Endodermal cell (in vitro differentiated cells): ENCODE results near the gene CLK4. TPM values are rescaled to one million over a fixed set of nuclear protein-coding genes. Genes with fewer than 3 reads are reported as not detected.

Experiments used
- DNase-seq: peaks from one replicate; pipeline ENCODE4 v3.0.0-alpha.2; 2017
- H3K27ac ChIP-seq: 2 replicates; pipeline ENCODE4 v1.5.1; 2013; ENCODE audit warnings: mild to moderate bottlenecking, low read depth, low read length, moderate library complexity
- H3K27me3 ChIP-seq: 2 replicates; pipeline ENCODE4 v1.6.1; 2013; ENCODE audit warnings: mild to moderate bottlenecking, low read length, moderate library complexity; ENCODE audit not compliant: insufficient read depth, control insufficient read depth, poor library complexity, severe bottlenecking
- H3K36me3 ChIP-seq: 2 replicates; pipeline ENCODE4 v1.7.0; 2013; ENCODE audit warnings: mild to moderate bottlenecking, low read length, moderate library complexity; ENCODE audit not compliant: control insufficient read depth, insufficient read depth
- H3K4me1 ChIP-seq: one replicate; pipeline ENCODE4 v1.7.0; 2013; ENCODE audit warnings: low read length; ENCODE audit not compliant: control insufficient read depth, insufficient read depth
- H3K4me3 ChIP-seq: 2 replicates; pipeline ENCODE4 v1.5.1; 2013; ENCODE audit warnings: mild to moderate bottlenecking, low read length, moderate library complexity
- H3K9ac ChIP-seq: 2 replicates; pipeline ENCODE4 v1.6.1; 2013; ENCODE audit warnings: mild to moderate bottlenecking, low read length, moderate library complexity; ENCODE audit not compliant: poor library complexity, severe bottlenecking; ENCODE audit errors: extremely low read depth
- H3K9me3 ChIP-seq: 2 replicates; pipeline ENCODE4 v1.6.1; 2013; ENCODE audit warnings: mild to moderate bottlenecking, low read length, moderate library complexity; ENCODE audit not compliant: control insufficient read depth
- H3K27ac Mint-ChIP-seq: 2 replicates; pipeline ENCODE4 v1.8.0; 2020; ENCODE audit warnings: mixed read lengths
- H3K27me3 Mint-ChIP-seq: 2 replicates; pipeline ENCODE4 v1.8.0; 2021; ENCODE audit warnings: mild to moderate bottlenecking, mixed read lengths; ENCODE audit not compliant: insufficient read depth
- H3K36me3 Mint-ChIP-seq: 2 replicates; pipeline ENCODE4 v1.8.0; 2020; ENCODE audit warnings: low read depth, mixed read lengths
- H3K4me1 Mint-ChIP-seq: 2 replicates; pipeline ENCODE4 v1.8.0; 2020; ENCODE audit warnings: mixed read lengths
- H3K4me3 Mint-ChIP-seq: 2 replicates; pipeline ENCODE4 v1.8.0; 2020; ENCODE audit warnings: mild to moderate bottlenecking, moderate library complexity, mixed read lengths
- H3K9me3 Mint-ChIP-seq: 2 replicates; pipeline ENCODE4 v1.8.0; 2020; ENCODE audit warnings: mild to moderate bottlenecking, mixed read lengths
- WGBS, 2 experiments: methylation state at CpG; one replicate each; pipeline versions ENCODE4 v1.1.5 to v1.1.7; 2013; ENCODE audit warnings: missing lambda C conversion rate in 2 of 2, mixed read lengths in 1 of 2; ENCODE audit not compliant: insufficient coverage in 1 of 2, insufficient read length in 1 of 2; 5-methylcytosine and 5-hydroxymethylcytosine counted together
- total RNA-seq, 2 donors: library from RNA; stranded (reverse); fragmentation: NEBNext Ultra II Directional in 1 of 2; extraction: Animal tissue kit (Norgen Biotek cat#: 25700) in 1 of 2; gene quantifications; 2 replicates in 1 of 2; 3 replicates in 1 of 2; pipeline ENCODE4 v1.2.1, GENCODE V29; 2021
- TF ChIP-seq, protein P1 (sequence below): fragments of 200-600 bp; sonication (generic); conservative IDR thresholded peaks from 2 replicates; pipeline ENCODE4 v1.5.0; 2021; ENCODE audit warnings: antibody characterized with exemption, mild to moderate bottlenecking

The CLK4 gene
- total RNA-seq, 2 donors from 2014 or later = 14.9 to 19.4 TPM

DNA sequence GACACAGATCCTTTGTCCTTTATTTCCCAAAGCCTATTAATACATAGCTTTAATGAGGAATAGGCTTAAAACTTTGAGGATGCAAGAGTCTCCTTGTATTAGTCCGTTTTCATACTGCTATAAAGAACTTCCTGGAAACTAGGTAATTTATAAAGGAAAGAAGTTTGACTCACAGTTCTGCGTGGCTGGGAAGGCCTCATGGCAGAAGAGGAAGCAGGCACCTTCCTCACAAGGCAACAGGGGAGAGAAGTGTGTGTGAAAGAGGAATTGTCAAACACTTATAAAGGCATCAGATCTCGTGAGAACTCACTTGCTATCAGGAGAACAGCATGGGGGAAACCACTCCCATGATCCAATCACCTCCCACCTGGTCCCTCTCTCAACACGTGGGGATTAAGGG is 5.4 kb upstream of the CLK4 start:
- H3K27ac Mint-ChIP-seq = no peak overlapping the region
- Histone ChIP-seq H3K9ac (no peak overlapping the region), H3K4me1 (no peaks in the 10 kb centered on the region), H3K27ac (no peak overlapping the region), H3K27me3 (peaks cover 21% of the 10 kb centered on the region), H3K36me3 (no peaks in the 10 kb centered on the region), H3K4me3 (no peak overlapping the region), H3K9me3 (peaks cover 9% of the 10 kb centered on the region)
- H3K27me3 Mint-ChIP-seq = peaks cover 53% of the 10 kb centered on the region
- H3K4me1 Mint-ChIP-seq = peaks cover 2% of the 10 kb centered on the region
- WGBS, 2 experiments = 82 to 94% methylated on average over 2 of the region's 4 CpGs
- TF ChIP-seq, protein P1, sequence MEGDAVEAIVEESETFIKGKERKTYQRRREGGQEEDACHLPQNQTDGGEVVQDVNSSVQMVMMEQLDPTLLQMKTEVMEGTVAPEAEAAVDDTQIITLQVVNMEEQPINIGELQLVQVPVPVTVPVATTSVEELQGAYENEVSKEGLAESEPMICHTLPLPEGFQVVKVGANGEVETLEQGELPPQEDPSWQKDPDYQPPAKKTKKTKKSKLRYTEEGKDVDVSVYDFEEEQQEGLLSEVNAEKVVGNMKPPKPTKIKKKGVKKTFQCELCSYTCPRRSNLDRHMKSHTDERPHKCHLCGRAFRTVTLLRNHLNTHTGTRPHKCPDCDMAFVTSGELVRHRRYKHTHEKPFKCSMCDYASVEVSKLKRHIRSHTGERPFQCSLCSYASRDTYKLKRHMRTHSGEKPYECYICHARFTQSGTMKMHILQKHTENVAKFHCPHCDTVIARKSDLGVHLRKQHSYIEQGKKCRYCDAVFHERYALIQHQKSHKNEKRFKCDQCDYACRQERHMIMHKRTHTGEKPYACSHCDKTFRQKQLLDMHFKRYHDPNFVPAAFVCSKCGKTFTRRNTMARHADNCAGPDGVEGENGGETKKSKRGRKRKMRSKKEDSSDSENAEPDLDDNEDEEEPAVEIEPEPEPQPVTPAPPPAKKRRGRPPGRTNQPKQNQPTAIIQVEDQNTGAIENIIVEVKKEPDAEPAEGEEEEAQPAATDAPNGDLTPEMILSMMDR = no peak
- H3K36me3 Mint-ChIP-seq = no peaks in the 10 kb centered on the region
- H3K9me3 Mint-ChIP-seq = peaks cover 8% of the 10 kb centered on the region
- no peak overlapping the region for H3K4me3 Mint-ChIP-seq
- DNase-seq = no peak

DNA sequence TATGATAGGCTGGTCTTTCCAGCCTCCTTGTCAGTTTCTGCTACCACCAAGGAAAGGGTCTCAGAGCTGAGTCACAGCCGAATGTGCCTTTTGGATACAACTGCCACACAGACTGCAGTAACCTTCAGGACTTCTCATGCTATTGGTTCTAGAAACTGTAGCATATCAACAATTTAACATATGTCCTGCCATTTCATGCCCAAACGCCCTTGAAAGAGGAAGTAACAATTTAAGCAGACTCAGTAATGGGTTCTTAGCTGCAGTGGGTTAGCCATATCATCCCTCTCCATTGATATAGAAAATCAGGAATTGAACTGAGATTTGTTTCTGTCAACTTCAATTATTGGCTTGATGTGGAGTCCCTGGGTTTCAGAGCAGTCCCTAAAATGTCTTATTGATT is 4.1 kb upstream of the CLK4 start:
- Histone ChIP-seq H3K27me3 (peaks cover 21% of the 10 kb centered on the region), H3K9ac (no peak overlapping the region), H3K9me3 (peaks cover 10% of the 10 kb centered on the region), H3K4me3 (no peak overlapping the region), H3K27ac (no peak overlapping the region), H3K4me1 (no peaks in the 10 kb centered on the region), H3K36me3 (no peaks in the 10 kb centered on the region)
- DNase-seq = no peak
- Mint-ChIP-seq H3K4me1 (peaks cover 2% of the 10 kb centered on the region), H3K36me3 (no peaks in the 10 kb centered on the region), H3K9me3 (peaks cover 8% of the 10 kb centered on the region), H3K4me3 (no peak overlapping the region), H3K27me3 (peaks cover 53% of the 10 kb centered on the region), H3K27ac (no peak overlapping the region)
- WGBS, 2 experiments = 86 to 100% methylated on average over 2 of the region's 2 CpGs
- TF ChIP-seq, protein P1 = no peak

DNA sequence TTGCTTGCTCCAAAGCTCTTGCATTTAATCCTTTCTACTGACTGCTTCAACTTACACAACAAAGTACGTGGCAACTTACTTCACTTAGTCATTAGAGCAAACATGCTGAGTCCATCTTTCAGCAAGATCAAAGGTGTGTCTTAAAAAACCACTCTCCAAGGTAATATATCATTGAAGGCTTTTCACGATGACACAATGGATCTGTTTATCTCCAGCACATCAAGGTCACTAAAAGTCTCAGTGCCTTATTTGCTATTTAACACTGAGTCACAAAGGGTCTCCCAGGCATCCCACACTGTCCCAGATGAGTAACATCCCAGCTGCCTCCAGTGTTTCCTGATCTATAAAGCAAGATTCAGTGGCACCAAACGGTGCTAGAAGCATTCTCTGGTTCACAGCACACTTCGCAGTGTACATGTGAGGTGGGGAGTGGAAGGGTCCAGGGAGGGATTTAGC is 3.7 kb upstream of the CLK4 start:
- Histone ChIP-seq H3K27me3 (peaks cover 21% of the 10 kb centered on the region), H3K9ac (no peak overlapping the region), H3K27ac (no peak overlapping the region), H3K36me3 (no peaks in the 10 kb centered on the region), H3K4me1 (no peaks in the 10 kb centered on the region), H3K4me3 (no peak overlapping the region), H3K9me3 (peaks cover 10% of the 10 kb centered on the region)
- H3K9me3 Mint-ChIP-seq = peaks cover 8% of the 10 kb centered on the region
- no peaks in the 10 kb centered on the region for H3K36me3 Mint-ChIP-seq
- TF ChIP-seq, protein P1 = no peak
- 70 to 76% methylated on average over 4 of the region's 4 CpGs for WGBS, 2 experiments
- H3K4me1 Mint-ChIP-seq = peaks cover 2% of the 10 kb centered on the region
- peaks cover 51% of the 10 kb centered on the region for H3K27me3 Mint-ChIP-seq
- no peak overlapping the region for H3K27ac Mint-ChIP-seq
- no peak for DNase-seq
- no peak overlapping the region for H3K4me3 Mint-ChIP-seq
